Subcutaneous adipose tissue (tissue), 4 donors: Measurements from ENCODE around the gene GABRA5. TPM values are rescaled to one million over a fixed set of nuclear protein-coding genes. Genes with fewer than 3 reads are reported as not detected.

Experiments used
- total RNA-seq, 4 donors: library from RNA; depleted of rRNA; stranded (reverse); fragments of >200 nt; gene quantifications; one replicate each; pipeline ENCODE4 v1.1.0, GENCODE V29; 2016
- TF ChIP-seq, protein P1 (sequence below): fragments of 450-650 bp; IDR thresholded peaks from one replicate; pipeline ENCODE4 v1.5.1; 2016; ENCODE audit warnings: low read depth, mild to moderate bottlenecking, control low read depth, antibody characterized with exemption, moderate library complexity

Gene GABRA5
- total RNA-seq, 4 donors from 2014 or later = not detected

DNA sequence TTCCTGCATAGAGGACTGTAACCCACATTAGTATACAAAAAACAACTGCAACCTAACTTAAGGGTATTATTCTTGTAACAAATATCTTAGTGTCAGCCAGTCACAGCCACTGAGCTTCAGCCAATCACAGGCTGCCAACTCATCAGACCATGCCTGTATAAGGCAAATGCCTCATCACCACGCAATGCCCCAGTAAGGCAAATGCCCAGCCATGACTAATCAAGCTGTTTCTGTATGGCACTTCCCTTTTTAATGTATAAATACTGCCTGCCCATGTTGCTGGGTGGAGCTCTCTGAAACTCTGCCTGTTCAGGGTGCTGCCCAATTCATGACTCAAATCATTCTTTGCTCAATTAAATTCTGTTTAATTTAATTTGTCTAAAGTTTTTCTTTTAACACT lies 18.4 kb upstream of the GABRA5 start:
- TF ChIP-seq, protein P1, sequence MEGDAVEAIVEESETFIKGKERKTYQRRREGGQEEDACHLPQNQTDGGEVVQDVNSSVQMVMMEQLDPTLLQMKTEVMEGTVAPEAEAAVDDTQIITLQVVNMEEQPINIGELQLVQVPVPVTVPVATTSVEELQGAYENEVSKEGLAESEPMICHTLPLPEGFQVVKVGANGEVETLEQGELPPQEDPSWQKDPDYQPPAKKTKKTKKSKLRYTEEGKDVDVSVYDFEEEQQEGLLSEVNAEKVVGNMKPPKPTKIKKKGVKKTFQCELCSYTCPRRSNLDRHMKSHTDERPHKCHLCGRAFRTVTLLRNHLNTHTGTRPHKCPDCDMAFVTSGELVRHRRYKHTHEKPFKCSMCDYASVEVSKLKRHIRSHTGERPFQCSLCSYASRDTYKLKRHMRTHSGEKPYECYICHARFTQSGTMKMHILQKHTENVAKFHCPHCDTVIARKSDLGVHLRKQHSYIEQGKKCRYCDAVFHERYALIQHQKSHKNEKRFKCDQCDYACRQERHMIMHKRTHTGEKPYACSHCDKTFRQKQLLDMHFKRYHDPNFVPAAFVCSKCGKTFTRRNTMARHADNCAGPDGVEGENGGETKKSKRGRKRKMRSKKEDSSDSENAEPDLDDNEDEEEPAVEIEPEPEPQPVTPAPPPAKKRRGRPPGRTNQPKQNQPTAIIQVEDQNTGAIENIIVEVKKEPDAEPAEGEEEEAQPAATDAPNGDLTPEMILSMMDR = no peak

DNA sequence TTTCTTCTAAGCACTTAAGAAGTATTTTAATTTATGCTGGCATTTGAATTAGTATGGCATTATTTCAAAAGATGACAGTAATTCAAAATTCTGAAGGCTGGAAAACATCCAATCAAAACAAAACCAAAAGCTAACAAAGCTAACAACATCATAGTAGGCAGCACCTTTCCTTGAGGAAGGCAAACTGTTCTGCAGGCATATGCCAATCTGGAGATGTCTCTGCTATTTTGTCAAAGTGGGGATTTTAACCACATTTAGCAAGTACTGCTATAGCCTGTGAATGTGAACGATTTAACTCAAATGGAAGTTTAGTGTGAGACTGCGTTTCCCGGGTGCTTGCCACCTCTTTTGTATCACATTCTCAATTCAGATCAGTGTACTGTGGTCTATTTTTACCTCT lies 16.7 kb upstream of the GABRA5 start:
- TF ChIP-seq, protein P1 = no peak

DNA sequence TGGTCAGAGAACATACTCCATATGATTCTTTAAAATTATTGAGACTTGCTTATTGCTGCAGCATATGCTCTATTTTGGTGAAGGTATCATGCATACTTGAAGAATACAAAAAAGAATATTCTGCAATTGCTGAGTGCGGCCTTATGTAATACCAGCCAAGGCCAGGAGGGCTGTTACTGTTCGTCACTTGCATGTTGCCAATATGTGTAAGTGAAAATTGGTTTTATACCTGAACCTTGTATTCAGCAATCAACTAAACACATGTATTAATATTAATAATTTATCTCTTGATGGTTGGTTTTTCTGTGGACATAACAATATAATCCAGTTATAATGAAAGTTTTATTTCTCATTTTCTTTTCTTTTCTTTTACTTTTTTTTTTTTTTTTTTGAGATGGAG lies 13.9 kb upstream of the GABRA5 start:
- TF ChIP-seq, protein P1 = no peak

DNA sequence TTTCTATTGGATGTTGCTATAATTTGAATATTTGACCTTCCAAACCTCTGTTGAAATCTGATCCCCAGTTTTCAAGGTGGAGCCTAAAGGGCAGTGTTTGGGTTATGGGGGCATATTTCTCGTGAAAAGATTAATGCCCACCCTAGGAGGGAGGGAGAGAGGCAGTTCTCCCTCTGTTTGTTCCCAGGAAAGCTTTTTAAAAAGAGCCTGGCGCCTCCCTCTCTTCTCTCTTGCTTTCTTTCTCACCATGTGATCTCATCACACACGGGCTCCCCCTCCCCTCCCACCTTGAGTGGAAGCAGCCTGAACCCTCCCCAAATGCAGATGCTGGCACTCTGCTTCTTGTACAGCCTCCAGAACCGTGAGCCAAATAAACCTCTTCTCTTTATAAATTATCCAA lies 12.4 kb upstream of the GABRA5 start:
- TF ChIP-seq, protein P1 = no peak

DNA sequence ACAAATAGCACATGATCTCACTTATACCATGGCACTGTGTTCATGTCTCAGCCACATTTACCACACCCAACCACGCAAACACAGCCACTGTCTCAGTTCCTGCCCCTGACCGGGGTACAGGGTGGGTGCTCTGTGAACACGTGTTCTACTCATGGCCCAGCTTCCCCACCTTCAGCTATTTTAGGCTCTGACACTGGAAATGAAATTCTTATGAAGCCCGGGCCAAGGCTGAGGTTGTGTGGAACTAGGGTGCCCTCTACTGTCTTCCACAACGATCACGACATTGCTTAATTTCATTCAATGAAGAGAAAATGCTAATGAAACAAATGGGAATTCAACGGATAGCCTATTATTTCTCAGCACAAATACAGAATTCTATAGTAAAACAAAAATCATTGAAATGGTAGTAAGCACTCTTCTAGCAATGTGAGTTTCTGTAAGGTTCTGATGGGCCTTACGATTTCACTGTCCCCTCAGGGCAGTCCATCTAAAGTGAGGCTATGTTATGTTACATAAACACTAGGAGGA lies 2.1 kb upstream of the GABRA5 start:
- TF ChIP-seq, protein P1 = no peak

DNA sequence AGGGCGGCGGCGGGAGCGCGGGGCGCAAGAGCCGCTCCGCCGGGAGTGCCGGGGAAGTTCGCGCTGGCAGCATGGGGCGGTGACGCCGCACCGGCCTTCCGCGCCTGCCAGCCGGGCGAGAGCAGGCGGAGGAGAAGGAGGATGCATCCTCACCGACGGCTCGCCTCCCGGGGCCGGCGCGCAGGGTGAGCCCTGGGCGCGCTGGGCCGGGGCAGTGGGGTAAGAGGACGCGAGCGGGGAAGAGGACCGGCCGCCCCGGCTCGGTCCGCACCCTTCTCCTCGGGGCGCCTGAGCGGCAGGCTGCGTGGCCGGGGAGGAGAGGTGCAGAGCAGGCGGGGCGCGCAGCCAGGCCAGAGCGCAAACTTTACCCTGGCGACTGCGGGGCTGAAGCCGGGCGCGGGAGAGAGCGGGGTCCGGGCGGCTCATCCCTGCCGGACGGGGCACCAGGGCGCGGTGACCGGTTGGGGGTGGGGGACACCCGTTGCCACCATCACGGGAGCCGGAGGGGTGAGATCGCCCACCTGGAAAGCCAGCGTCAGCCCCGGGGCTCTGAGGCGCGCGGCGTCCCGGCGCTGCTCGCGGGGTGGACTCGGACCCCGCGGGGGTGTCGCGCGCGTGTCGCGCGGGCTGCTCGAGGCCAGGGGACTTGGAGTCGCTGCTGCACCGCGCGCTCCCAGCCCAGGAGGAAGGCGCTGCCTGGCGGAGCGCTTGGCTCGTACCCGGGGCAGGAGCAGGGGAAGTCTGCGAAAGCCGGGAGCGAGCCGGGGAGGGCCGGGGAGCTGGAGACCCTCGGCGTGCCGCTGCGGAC lies 542 bp downstream of the GABRA5 start:
- TF ChIP-seq, protein P1 = no peak

DNA sequence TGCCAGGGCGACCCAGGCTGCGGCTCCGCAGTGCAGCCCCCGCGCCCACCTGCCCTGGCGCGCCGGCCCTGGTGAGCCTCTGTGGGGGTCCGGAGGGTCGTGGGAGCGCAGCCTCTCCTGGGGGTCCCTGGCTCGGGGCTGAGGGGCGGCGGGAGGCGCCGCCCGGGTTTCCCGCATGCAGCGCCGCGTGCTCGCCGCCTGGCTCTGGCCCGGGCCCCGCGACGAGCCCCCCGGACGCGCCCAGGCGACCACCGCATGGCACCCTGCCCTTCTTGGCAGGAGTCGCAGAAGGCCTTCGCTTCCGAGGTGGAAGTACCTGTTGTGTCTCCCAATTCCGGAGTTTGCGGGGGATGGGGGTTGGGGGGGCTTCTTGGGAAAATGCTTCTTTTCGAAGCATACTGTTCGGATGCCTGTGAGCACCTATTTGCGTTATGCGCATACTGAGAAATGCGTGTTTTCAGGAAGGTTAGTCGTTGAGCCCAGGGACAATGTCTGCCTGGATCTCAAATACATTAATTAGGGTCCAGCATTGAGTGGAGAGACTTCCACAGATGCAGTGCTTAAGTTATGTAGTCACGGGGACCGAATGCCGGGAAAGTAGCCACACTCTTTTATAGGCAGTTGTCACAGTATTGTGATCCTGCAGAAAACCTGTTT lies 1.3 kb downstream of the GABRA5 start:
- TF ChIP-seq, protein P1 = no peak
